ENCODE measurements around the gene EHD4.

DNA sequence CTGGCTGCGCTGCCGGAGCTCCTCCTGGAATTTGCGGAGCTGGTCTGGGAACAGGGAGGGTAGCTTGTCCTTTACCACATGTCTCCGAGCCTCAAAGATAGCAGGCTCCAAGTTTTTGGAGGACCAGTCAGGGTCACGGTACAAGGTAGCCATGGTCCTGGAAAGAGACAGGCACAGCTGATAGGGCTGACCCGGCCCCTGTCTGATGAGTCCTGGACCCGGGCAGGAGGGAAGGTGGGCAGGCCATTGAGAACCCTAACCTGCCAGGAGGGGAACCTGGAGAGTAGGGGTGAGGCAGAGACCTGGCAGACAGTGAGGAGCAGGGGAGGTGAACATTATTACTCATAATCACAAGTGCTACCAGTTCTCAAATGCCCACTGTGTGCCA lies 20.4 kb upstream of the EHD4 start:
- TF ChIP-seq, protein P1, sequence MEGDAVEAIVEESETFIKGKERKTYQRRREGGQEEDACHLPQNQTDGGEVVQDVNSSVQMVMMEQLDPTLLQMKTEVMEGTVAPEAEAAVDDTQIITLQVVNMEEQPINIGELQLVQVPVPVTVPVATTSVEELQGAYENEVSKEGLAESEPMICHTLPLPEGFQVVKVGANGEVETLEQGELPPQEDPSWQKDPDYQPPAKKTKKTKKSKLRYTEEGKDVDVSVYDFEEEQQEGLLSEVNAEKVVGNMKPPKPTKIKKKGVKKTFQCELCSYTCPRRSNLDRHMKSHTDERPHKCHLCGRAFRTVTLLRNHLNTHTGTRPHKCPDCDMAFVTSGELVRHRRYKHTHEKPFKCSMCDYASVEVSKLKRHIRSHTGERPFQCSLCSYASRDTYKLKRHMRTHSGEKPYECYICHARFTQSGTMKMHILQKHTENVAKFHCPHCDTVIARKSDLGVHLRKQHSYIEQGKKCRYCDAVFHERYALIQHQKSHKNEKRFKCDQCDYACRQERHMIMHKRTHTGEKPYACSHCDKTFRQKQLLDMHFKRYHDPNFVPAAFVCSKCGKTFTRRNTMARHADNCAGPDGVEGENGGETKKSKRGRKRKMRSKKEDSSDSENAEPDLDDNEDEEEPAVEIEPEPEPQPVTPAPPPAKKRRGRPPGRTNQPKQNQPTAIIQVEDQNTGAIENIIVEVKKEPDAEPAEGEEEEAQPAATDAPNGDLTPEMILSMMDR (conservative IDR thresholded peaks at IDR 0.05; ENCODE audit: low read length) = no peak
- no peak for TF ChIP-seq EZH2phosphoT487 (IDR thresholded peaks at IDR 0.05; ENCODE audit: borderline replicate concordance)

Data from Loucy (cell line).